Gastroesophageal sphincter (tissue), 3 donors: Measurements from ENCODE around the gene NME7.

Source experiments
- EP300 ChIP-seq: sonication (generic); formaldehyde crosslinking; IDR thresholded peaks from one replicate; pipeline ENCODE4 v1.6.1; 2017; ENCODE audit warnings: antibody characterized with exemption, mild to moderate bottlenecking
- POLR2A ChIP-seq, 2 donors: fragments of 450-650 bp; IDR thresholded peaks; one replicate each; pipeline ENCODE4 v1.6.1; 2017; ENCODE audit warnings: antibody characterized with exemption in 2 of 2, mild to moderate bottlenecking in 2 of 2, moderate library complexity in 1 of 2
- POLR2AphosphoS5 ChIP-seq: sonication (generic); formaldehyde crosslinking; IDR thresholded peaks from one replicate; pipeline ENCODE4 v1.6.1; 2017; ENCODE audit warnings: antibody characterized with exemption
- TF ChIP-seq, protein P1 (sequence below), 4 experiments: fragments of 200-600 bp in 2 of 4; fragments of 450-650 bp in 2 of 4; sonication (generic) in 1 of 4; IDR thresholded peaks; one replicate each; pipeline ENCODE4 v1.5.1; 2017 to 2019; ENCODE audit warnings: antibody characterized with exemption in 4 of 4, mild to moderate bottlenecking in 2 of 4, moderate library complexity in 2 of 4

DNA sequence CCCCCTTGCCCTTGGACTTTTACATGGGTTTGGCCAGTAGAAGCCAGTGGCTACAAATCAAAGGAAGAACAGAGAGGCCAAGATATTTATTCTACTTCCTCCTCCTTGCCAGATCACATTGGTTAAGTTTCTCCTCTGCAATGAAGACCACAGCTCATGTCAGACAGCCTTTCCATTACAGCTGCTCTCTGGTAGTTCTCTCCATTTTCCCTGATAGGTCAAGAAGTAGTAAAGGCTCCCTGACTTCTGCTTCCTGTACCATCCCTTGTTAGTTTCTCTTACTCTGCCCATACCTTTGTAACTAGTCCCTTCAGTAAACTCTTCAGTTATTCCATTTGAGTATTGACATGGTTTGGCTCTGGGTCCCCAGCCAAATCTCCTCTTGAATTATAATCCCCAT is 27.8 kb downstream of the NME7 start:
- no peak for TF ChIP-seq EP300
- TF ChIP-seq, protein P1, sequence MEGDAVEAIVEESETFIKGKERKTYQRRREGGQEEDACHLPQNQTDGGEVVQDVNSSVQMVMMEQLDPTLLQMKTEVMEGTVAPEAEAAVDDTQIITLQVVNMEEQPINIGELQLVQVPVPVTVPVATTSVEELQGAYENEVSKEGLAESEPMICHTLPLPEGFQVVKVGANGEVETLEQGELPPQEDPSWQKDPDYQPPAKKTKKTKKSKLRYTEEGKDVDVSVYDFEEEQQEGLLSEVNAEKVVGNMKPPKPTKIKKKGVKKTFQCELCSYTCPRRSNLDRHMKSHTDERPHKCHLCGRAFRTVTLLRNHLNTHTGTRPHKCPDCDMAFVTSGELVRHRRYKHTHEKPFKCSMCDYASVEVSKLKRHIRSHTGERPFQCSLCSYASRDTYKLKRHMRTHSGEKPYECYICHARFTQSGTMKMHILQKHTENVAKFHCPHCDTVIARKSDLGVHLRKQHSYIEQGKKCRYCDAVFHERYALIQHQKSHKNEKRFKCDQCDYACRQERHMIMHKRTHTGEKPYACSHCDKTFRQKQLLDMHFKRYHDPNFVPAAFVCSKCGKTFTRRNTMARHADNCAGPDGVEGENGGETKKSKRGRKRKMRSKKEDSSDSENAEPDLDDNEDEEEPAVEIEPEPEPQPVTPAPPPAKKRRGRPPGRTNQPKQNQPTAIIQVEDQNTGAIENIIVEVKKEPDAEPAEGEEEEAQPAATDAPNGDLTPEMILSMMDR (IDR thresholded peaks at IDR 0.05), result no peak
- no peak for TF ChIP-seq POLR2A (IDR thresholded peaks at IDR 0.05)
- no peak for TF ChIP-seq POLR2AphosphoS5
